Spinal cord (tissue), 10 donors: ENCODE measurements around the gene SESN3. TPM values are rescaled to one million over a fixed set of nuclear protein-coding genes. Genes with fewer than 3 reads are reported as not detected.

Source experiments
- DNase-seq, 6 donors: peaks; one replicate each; pipeline versions ENCODE4 v3.0.0 to v3.0.0-alpha.2; 2013 to 2015; ENCODE audit warnings: low spot score in 6 of 6, low read depth in 4 of 6
- H3K27ac ChIP-seq: one replicate; pipeline ENCODE4 v1.5.1; 2013; ENCODE audit warnings: low read depth, low read length, control low read depth
- H3K27me3 ChIP-seq: one replicate; pipeline ENCODE4 v1.6.1; 2013; ENCODE audit warnings: low read length; ENCODE audit not compliant: control insufficient read depth, insufficient read depth
- H3K36me3 ChIP-seq: one replicate; pipeline ENCODE4 v1.6.1; 2013; ENCODE audit warnings: low read length; ENCODE audit not compliant: control insufficient read depth, insufficient read depth
- H3K4me1 ChIP-seq: one replicate; pipeline ENCODE4 v1.6.1; 2013; ENCODE audit warnings: low read length; ENCODE audit not compliant: control insufficient read depth, insufficient read depth
- H3K4me3 ChIP-seq: one replicate; pipeline ENCODE4 v1.5.1; 2013; ENCODE audit warnings: low read depth, low read length, control low read depth
- H3K9me3 ChIP-seq: one replicate; pipeline ENCODE4 v1.6.1; 2013; ENCODE audit warnings: low read length; ENCODE audit not compliant: control insufficient read depth, insufficient read depth
- WGBS: methylation state at CpG from one replicate; pipeline ENCODE4 v1.1.5; 2013; ENCODE audit warnings: missing lambda C conversion rate; ENCODE audit not compliant: insufficient coverage; 5-methylcytosine and 5-hydroxymethylcytosine counted together
- polyA plus RNA-seq, 2 donors: library from polyadenylated mRNA; unstranded; fragments of 120-200 nt; gene quantifications; one replicate each; pipeline ENCODE4 v1.2.1, GENCODE V29; 2013; ENCODE audit not compliant: insufficient read length in 2 of 2
- total RNA-seq, 2 donors: library from RNA; depleted of rRNA in 1 of 2; stranded (reverse); fragments of 120-200 nt in 1 of 2; fragments of >200 nt in 1 of 2; gene quantifications; one replicate each; pipeline versions ENCODE4 v1.2.3 to v1.2.4, GENCODE V29; 2013 to 2014
- donor health status: healthy.

Gene SESN3
- total and polyA plus RNA-seq, 4 donors, result 67.9 to 162 (median 111) TPM

DNA sequence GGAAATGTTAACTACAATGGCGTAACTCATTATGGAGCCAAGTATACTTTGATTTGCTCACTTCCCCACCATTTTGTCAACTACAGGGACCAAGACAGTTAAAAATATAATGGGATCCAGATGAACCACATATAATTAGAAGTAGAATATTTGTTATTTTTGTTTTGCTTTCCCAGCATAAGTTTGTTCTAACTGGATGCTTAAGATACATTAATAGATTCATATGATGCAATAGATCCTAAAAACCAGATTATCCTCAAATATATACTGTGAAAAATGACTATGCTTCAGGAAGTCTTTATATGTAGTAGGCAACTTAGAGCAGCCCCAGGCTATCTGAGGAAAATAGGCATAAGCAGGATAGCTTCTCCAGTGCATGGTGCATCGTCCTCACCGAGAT, 38.3 kb downstream of the SESN3 start:
- Histone ChIP-seq H3K9me3 (no peaks in the 10 kb centered on the region), H3K27ac (no peak overlapping the region), H3K27me3 (no peaks in the 10 kb centered on the region), H3K36me3 (no peaks in the 10 kb centered on the region), H3K4me1 (no peaks in the 10 kb centered on the region), H3K4me3 (no peak overlapping the region)
- WGBS, result 73% methylated on average over 2 of the region's 3 CpGs
- DNase-seq, result no peak

DNA sequence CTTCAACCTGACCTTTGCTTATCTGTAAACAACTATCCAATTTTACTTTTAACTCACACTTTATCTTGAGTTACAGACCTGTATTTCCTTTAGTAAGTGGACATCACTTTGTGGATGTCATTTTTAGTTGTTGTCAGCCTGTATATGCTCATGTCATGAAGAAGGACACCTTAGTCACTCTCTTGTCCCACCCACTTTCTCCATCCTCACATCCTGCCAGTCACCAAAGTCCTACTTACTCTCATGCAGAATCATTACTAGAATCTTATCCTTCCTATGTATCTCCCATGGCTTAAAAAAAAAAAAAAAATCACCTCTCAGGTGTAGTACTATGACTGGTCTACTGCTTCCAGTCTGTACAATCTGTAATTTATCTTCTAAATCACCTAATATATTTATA, 43.3 kb downstream of the SESN3 start:
- H3K36me3 ChIP-seq, result no peaks in the 10 kb centered on the region
- H3K4me1 ChIP-seq, result no peaks in the 10 kb centered on the region
- H3K9me3 ChIP-seq, result no peaks in the 10 kb centered on the region
- DNase-seq, result no peak
- no peak overlapping the region for H3K4me3 ChIP-seq
- no peak overlapping the region for H3K27ac ChIP-seq
- H3K27me3 ChIP-seq, result no peaks in the 10 kb centered on the region

DNA sequence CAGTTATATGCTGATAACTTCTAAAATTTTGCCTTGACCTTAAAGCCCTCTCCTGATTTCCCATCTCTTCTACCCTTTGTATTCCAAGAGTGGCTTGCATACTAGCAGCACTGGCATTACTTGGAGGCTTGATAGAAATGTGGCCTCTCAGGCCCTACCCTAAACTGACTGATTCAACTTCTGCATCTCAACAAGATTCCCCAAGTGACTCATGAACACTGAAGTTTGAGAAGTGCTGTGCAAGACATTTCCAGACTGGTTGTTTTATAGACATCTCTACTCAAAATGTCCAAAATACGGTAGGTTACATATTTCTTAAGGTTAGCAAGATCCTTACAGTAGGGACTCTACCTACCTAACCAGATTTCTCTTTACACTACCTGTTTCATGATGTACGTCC, 48.6 kb downstream of the SESN3 start:
- Histone ChIP-seq H3K27ac (no peak overlapping the region), H3K9me3 (no peaks in the 10 kb centered on the region), H3K36me3 (peaks cover 6% of the 10 kb centered on the region), H3K27me3 (no peaks in the 10 kb centered on the region), H3K4me3 (no peak overlapping the region), H3K4me1 (no peaks in the 10 kb centered on the region)
- no peak for DNase-seq
- 96% methylated on average over 2 of the region's 2 CpGs for WGBS

DNA sequence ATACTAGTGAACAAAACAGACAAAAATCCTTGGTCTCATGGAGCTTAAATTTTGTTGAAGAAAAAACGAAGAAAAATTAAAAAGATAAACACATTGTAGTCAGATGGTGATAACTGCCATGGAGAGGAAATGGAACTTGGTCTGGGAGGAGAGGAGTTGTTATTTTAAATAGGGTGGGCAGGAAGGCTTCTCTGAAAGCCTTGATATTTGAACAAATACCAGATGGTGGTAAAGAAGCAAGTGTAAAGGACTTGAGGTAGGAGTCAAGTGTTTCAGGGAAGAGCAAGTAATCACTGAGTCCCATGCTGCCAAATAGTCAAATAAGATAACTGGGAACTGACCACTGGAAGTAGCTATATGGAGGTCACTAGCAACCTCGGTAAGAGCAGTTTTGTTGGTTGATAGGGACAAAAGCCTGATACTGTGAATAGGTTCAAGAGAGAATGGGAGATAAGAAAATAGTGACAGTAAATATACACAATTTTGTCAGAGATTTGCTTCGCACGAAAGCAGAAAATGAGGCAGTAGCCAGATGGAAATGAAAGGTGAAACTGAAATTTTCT, 55.1 kb downstream of the SESN3 start:
- WGBS, result 83% methylated on average over 3 of the region's 4 CpGs
- no peaks in the 10 kb centered on the region for H3K9me3 ChIP-seq
- DNase-seq, result no peak
- no peaks in the 10 kb centered on the region for H3K27me3 ChIP-seq
- no peak overlapping the region for H3K4me3 ChIP-seq
- H3K4me1 ChIP-seq, result no peaks in the 10 kb centered on the region
- H3K36me3 ChIP-seq, result peaks cover 14% of the 10 kb centered on the region
- no peak overlapping the region for H3K27ac ChIP-seq

DNA sequence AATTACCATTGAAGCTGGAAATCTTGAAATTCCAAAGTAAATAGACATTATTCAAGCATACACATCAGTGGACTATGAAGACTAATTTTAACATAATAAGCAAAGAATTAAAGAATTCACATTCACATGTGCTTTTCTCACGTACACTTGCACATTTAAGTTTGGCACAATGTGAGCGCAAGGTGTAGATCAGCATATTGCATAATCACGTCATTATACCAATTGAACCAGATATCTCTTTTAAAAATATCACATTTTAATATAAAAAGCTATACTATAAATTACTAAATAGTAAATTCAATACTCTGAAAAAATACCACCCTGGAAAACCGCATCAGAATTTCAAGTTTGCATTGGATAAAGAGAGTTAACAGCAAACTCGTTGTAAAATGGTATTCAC, 60.7 kb downstream of the SESN3 start:
- Histone ChIP-seq H3K36me3 (peaks cover 9% of the 10 kb centered on the region), H3K4me1 (no peaks in the 10 kb centered on the region), H3K27ac (no peak overlapping the region), H3K9me3 (no peaks in the 10 kb centered on the region), H3K27me3 (no peaks in the 10 kb centered on the region), H3K4me3 (no peak overlapping the region)
- 100% methylated on average over 1 of the region's 5 CpGs for WGBS
- DNase-seq, result no peak

DNA sequence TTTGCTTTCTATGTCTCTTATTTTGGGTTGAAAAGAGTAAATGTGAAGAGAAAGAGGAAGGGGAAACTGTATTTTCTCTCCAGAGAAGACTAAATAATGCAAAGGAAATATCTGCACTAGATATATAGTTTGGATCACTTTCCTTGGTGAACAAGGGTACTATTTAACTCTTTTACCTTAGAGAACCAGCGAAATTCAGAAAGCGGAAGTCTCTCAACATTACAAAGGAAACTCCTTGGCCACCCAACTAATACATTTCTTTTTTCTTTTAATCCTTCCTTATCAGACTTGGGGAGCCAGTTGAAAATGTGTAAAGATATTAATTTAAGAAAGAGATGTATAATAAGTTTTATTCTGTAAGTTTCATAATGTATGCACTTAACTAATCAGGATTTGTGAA, 64.2 kb downstream of the SESN3 start:
- no CpG with 5 or more reads among the region's 2 CpGs for WGBS
- H3K27ac ChIP-seq, result no peak overlapping the region

DNA sequence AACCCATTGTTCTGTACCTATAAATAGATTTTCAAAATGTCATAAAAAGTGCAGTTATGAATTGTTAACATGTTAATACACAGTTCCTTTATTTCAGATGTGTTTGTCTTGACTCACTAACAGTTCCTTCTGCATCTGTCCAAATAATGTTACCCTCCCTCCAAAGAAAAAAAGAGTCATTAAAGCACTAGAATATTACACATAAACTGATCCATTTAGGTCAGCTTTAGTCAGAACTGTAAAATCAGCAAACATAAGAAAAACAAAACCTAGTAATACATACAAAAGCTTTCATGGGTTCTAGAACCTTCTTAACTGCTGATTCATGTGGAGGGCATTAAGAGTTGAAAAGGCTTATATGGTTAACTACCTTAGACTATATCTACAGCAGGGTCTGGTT, 65.4 kb downstream of the SESN3 start:
- Histone ChIP-seq H3K4me3 (no peak overlapping the region), H3K27ac (no peak overlapping the region), H3K4me1 (peaks cover 9% of the 10 kb centered on the region), H3K9me3 (no peaks in the 10 kb centered on the region), H3K36me3 (peaks cover 3% of the 10 kb centered on the region), H3K27me3 (no peaks in the 10 kb centered on the region)
- DNase-seq, result no peak

More for the DNA sequence above, 64.2 kb downstream of the SESN3 start:
- Histone ChIP-seq H3K4me1 (peaks cover 9% of the 10 kb centered on the region), H3K4me3 (no peak overlapping the region), H3K9me3 (no peaks in the 10 kb centered on the region), H3K27me3 (no peaks in the 10 kb centered on the region), H3K36me3 (peaks cover 3% of the 10 kb centered on the region)
- DNase-seq, result no peak

DNA sequence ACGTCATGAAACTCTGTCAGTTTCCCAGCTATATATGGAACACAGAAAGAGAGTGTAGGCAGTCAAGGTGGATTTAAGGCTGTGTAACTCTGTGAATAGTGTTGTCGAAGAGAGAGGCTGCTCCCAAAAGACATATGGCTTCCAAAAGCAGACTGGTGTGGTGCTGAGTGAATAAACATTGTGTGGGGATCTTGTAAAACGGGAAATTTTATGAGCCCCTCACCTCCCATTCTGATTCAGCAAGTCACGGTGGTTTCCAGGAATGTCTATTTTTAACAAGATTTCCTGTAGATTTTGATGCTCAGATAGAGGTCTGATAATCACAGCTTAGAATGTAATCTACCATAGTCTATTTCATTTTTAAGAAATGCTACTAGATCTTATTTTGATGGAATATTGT, 67.9 kb downstream of the SESN3 start:
- no CpG with 5 or more reads among the region's 4 CpGs for WGBS
- H3K4me3 ChIP-seq, result no peak overlapping the region
- no peaks in the 10 kb centered on the region for H3K36me3 ChIP-seq
- H3K27me3 ChIP-seq, result no peaks in the 10 kb centered on the region
- H3K9me3 ChIP-seq, result no peaks in the 10 kb centered on the region
- H3K27ac ChIP-seq, result no peak overlapping the region
- H3K4me1 ChIP-seq, result peaks cover 9% of the 10 kb centered on the region
- peak in 1 of 6 donors; percentile 59 for DNase-seq

DNA sequence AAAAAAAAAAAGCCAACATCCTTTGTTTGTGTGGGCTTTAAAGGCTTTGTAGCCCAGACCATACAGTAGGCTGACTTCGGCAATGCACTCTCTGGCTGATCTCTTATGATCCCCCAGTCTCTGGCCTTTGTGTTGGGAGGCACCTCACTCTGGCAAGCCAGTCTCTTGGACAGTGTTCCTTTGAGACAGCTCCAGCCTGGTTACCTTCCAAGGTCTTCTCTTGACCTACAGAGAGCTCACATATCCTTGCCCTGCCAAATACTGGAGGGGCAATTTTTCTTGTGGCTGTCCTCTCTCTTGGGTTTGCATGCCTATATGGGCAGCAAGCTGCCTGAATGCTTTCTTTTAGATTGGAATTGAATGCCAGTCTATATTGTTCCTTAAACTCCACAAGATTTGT, 69.8 kb downstream of the SESN3 start:
- Histone ChIP-seq H3K27me3 (no peaks in the 10 kb centered on the region), H3K4me1 (peaks cover 13% of the 10 kb centered on the region), H3K4me3 (no peak overlapping the region), H3K27ac (peak overlapping the region; percentile 19), H3K36me3 (no peaks in the 10 kb centered on the region), H3K9me3 (no peaks in the 10 kb centered on the region)
- DNase-seq, result peak in 1 of 6 donors; percentile 62
- 55% methylated on average over 1 of the region's 1 CpG for WGBS

DNA sequence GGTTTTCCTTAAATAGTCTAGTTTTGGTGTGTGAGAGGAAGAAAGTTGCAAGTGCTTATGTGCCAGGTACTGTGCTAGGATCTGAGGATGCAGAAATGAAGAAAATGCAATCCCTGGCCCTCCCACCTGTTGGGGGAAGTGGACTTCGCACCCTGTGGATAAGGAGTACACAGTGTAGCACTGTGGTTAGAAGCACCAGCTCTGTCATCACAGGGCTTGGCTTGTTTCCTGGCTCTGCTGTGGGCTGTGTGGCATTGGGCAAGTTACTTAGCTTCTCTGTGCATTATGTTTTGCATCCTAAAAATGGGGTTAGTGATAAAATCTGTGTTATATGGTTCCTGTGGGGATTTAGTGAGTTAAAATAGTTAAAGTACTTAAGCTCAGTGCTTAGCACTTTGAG, 73.2 kb downstream of the SESN3 start:
- Histone ChIP-seq H3K36me3 (no peaks in the 10 kb centered on the region), H3K4me1 (peaks cover 13% of the 10 kb centered on the region), H3K27me3 (no peaks in the 10 kb centered on the region), H3K4me3 (no peak overlapping the region), H3K9me3 (no peaks in the 10 kb centered on the region), H3K27ac (no peak overlapping the region)
- whole genome bisulfite sequencing, result 82% methylated on average over 1 of the region's 1 CpG
- no peak for DNase-seq
